ENCODE data around the gene CTRL.
A peak's percentile ranks its signal among the peaks of the same experiment; 100 is the strongest.

CTRL gene

DNA sequence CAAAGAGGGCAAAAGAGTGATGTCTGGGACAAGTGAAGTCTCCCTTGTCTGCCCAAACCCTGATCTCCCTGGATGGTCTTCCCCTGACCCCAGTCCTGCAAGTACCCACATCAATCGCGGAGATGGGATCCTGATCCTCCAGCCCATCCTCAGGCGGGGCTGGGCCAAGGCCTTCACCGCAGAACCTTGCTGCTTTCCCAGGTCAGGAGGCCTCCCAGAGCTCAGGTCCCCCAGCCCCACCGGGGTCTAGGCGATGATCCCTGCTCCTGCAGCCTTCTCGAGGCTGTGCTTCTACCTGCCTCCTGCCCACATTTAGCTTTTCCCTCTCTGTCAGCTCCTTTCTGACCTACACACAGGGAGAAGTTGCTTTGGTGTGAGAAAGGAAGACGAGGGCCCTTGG is 30.5 kb upstream of the CTRL start:
- DNase-seq: no peak

DNA sequence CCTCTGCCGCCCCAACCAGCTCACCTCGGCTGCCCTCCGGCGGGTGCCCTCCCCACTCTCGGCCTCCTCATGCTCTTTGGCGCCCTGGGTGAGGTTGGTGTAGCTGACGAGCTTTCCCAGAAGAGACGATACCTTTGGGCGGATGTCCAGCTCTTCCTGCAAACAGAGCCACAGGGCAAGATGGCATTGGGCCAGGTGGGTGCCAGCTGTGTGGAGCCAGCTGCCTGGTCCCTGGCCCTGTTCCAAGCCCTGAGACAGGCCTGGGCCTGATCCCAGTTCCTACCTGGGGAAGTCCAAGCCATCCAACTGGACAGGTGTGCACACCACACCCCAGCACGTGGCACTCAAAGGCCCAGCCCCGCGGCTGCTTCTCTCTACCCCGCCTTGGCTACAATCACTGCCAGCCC is 29.9 kb upstream of the CTRL start:
- DNase-seq: no peak

DNA sequence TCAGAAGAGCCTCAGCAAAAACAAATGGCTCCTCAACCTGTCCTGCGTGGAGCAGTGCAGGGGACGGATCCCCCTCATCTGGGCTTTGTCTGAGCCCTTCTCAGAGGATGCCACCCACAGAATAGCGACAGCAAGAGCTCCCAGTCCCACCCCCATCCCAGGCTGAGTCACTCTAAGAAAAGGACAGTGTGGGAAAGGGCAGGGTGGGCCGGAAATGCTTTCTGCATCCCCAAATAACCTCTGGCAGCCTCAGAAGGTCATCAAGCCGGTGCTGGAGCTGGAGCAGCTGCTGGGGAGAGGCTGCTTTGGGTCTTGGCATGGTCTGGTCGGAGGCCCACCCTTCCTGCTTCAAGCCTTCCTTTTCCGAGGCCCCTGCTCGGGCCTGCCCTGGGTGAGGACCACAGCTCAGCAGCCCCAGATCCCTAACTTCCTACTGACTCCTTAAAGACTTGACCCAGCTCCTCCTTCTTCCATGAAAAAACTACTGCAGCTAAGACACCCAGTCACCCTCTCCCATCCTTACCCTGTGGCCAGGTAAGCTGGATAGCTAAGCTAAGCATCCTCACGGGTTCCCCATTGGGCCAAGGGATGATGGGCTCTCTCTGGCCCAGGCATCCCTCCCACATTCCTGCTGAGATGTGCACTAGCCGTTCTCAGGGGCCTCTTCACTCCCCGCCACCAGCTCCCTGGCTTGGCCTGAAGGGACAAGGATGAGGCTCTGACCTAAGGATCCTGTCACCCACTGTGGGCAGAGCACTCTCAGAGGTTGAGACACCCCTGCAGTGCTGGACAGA is 28.1 kb upstream of the CTRL start:
- no peak for DNase-seq

DNA sequence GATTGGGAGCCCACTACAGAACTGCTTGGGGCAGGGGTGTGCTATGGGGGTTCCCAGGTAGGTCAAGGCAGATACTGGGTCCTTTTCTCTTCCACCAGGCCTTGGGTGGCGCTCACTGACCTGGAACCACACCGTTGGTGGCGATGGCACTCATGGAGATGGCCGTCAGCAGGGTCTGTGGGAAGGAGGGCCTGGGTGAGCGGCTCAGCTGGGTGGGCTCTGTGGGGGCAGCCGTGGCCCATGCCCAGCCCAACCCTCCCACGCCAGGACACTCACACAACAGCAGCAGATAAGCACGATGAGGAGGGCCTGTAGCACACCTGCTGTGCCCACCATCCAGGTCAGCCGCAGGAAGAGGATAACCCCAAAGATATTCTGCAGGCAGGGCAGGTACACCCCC is 26.0 kb upstream of the CTRL start:
- DNase-seq: no peak

DNA sequence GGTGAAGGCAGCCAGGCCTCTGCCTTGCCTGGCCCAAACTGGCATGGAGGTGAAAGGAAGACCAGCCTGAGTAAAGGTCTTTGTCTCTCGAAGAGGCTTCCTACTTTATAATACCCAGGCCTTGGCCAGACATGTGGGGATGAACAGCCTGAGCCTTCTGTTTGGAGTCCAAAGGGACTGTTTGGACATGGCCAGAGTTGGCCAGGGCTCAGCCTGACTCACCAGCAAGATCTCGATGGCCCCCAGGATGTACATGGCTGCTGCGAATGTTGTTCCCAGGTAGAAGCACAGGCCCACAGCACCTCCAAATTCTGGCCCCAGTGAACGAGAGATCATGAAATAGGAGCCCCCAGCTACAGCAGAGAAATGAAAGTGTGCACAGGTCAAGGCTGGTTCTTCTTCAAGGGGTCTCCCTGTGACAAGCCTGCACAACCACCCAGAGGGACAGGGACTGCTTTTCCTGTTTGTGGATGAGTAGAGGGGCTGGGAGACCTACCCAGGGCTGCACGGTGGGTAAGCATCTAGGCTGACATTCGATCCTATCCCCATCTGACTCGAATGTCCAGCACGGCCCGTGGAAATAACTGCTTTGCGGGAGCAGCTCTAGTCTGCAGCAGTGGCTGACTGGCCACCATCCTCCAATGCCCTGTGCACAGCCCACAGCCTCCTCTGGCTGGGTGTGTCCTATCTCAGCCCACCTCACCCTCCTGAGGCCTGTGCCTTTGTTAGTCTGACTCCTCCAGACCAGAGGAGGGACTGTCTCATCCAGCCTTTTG is 22.9 kb upstream of the CTRL start:
- DNase-seq: no peak

DNA sequence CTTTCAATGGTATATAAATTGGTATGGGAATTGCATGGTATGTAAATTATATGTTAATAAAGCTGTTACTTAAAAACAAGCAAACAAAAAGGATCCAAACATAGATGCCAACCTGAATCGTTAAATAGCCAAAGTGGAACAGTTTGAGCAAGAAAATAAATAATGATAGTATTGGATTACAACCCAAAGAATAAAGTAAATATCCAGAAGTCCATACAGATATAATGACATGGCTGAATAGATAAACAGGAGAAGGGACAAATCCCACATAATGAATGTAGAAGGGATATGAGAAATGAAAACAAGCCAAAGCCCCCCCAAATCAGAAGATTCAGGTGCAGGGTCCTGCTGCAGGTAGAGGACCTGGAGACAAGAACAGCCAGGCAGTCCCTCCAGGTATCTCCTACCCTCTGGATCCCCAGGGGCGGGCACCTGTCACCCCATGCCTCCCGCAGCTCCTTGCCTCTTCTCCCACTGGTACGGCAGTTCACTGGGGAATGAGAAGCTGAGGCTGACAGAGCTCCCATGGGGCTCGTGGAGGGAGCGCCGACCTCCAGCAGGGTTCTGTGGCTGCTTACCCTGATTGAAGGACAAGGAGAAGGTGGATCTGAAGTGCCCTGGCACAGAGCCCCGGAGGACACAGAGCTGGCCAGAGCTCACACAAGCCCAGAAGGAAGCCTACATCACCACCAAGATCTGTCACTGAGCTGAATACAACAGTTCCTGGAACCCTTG is 22.1 kb upstream of the CTRL start:
- DNase-seq: no peak

DNA sequence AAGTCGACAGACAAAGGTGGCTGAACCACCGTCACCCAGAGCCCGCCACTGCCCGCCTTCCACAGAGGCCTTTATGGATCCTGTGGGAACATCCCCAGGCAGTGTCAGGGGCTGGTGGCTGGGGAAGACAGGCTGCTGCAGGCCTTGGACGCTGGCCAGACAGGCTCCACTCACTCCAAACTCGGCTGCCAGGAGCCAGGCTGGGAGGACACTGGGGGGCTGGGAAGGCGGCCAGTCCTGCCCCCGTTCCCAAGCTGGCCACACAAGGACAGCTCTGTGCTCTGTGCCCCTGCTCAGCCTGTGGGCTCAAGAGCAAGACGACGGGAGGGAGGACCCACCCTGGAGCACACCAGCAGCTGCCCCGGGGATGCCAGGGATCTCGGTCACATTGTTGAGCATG is 19.8 kb upstream of the CTRL start:
- DNase-seq: no peak

DNA sequence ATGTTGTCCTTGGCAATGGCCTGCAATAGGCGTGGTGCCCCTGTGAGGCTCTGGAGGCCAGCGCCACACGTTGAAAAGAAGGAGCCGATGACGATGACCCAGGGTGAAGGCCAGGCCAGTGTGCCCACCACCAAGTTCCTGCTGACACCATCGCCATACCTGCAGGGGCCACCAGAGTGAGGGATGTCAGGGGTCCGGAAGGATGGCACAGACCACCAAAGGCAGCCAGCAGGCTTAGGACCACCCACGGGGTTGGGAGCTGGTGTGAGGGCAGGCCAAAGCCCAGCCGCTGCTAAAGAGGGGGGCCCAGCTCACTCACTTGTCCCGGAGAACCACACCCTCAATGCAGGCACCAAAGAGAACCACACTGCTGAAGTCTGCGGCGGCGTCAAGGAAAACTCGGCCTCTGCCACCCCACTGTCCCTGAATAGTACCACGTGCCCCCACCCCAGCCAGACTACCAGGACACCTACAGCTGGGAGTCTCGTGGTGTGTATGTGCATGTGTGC is 18.7 kb upstream of the CTRL start:
- no peak for DNase-seq

DNA sequence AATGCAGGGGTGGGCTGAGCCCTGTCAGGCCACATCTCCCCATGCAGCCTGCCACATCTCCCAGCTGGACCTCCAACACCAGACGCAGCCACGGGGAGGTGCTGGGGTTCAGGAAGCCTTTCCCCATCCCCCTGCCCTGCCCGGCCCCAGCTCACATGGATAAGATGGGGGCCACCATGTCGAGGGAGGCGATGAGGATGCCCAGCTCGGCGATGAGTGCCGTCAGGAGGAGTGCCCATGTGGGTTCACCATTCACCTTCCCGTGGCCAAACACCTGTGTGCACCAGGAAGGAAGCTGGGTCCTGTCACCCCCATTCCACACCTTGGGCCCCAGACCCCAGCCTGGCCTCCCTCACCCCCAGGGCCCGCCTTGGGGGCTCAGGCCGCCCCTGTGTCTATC is 18.0 kb upstream of the CTRL start:
- no peak for DNase-seq

DNA sequence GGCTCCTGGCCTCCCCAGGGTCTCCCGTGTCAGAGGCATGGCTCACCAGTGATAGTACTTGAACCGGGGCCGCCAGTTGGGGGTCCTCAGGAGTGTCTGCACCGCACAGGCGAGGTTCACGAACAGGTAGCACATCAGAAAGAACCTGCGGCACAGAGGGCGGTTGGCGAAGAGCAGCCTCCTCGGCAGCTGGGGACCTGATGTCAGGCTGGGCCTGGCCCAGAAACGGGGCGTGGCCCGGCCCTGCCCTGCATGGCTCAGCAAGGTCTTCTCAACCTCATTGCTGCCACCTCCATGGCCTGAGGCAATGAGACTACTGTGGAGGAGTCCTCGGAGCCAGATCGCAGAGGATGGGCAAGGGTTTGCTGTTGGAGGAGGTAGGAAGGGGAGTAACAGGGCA is 16.4 kb upstream of the CTRL start:
- no peak for DNase-seq

DNA sequence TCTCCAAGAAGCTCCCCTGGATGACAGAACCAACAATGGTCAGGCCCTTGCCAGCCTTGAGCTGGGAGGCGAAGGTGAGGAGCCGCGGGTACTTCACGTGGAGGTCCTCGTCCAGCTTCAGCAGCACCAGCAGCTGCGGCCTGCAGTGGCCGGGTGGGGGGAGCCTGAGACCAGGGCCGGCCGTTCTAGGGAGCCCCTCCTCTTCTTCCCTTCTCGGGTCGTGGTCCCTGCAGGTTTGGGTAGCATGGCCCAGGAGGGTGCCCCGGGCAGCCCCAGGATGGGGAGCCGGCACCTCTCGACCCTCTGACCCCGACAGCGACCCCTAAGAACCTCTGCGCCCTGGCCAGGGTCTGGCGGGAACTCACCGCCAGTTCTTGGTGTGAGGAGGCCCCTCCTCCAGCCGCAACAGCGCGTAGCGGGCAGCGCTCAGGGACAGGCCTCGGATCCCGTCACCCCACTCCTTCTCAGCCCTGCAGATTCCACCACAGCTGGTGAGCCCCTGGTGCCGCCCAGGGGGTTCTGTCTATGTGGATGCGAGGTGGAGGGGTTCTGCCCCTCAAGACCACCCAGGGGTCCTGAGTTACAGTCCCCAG is 15.4 kb upstream of the CTRL start:
- DNase-seq: no peak

DNA sequence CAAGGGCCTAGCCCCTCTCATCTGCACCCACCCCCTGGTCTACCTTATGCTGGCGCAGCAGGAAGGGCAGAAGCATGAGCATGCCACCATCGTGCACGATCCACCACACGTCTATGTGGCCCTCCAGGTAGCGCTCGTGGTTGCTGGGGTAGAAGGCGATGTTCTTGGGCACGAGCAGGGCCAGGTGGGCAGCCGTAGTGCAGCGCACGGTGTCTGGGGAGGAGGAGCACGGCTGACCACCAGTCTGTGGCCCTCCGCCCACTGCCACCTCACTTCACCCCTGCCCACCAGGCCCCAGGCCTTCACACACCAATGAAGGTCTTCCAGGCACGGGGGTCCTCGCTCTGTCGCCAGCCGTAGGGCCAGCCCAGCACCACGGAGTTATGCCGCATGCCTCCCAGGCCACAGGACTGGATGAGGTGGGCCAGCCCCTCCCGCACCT is 14.5 kb upstream of the CTRL start:
- DNase-seq: no peak

DNA sequence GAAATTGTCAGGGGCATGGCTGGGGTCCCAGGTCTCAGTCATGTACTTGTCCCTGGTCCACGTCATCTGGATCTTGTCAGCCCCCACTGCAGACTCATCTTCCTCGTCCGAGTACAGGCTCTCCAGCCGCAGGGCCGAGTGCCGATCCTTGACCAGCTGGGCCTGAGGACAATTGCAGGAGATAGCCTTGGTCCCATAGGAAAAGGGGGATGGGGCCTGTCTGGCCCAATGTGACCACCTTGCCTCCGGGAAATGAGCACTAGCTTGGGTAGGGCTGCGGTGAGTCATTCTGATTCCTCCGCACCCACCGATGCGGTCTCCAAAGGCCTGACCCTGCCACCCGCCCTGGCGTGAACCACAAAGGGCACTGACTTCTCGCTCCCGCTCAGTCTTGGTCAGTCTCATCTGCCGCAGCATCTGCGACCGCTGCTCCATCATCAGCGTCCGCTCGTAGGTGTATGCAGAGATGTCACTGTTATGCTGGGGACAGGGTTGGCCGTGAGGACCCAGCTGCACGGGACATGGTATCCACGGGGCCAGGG is 13.8 kb upstream of the CTRL start:
- DNase-seq: no peak

DNA sequence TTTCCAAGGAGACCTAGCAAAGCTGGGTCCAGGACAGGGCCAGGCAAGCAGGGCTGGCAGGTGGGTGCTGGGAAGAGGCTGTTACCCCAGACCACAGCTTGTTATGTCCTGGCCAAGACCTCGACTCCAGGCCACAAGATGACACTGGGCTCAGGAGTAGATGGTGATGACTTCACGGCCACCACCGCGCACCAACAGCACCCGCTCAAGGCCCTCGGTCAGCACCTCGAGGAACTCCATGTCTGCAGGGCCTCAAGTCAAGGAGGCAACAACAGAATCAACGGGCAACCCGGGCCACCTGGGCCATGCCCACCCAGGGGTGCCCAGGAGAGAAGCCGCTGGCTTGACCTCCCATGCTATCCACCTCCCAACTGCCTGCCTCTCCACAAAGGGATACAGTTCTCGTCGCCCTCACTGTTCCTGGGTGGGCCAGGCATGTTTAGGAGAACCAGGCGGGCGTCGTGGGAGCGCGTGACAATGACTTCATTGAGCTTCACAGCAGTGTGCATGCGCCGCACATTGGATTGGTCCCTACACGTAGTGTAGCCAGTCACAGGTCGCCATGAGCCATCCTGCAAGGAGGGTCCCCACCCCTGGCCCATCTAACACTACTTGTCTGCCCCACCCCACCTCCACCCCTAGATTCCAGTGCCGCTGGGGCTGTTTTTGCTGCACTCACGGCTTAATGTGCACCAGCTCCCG is 13.2 kb upstream of the CTRL start:
- no peak for DNase-seq

DNA sequence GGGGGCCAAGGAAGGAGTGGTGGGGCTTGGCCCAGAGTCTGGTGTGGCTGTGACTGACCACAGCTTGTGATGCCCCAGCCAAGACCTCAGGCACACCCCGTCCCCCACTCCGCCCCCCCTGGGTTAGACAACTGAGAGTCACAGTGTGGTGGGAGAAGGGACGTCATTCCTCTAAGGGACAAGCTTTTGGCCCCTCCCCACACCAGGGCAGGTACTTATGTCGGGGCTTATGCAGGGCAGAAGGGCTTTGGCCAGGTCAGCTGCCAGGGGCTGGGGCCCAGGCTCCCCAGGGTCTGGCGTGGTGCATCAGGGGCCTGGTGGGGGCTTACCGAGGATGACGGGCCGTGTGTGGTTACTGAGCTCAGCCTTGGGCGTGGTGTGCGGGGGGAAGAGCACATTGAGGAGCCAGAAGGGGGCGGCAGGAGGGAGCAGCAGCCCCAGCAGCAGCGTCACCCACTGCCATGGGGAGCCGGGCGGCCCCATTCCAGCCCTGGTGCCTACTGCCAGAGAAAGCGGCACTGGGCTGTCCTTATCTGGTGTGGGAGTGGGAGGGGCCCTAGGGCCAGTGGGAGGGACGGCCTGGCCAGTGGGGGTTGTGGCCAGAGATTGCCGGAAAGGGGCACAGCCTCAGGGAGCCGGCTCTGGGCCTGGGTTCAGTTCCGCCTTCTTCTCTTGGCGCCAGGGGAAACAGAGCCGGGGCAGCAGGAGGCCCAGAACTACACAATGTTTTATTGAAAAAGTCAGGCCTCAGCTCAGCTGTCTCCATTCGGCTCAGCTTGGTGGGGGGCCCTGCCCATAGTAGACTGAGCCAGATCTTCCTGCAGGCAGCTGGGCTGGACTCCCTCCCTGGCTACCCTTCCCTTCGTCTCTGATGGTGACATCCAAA is 12.2 kb upstream of the CTRL start, which contains the start of gene LCAT:
LCAT (minus strand) TSS at position 502 of the 886 bp plus-strand sequence; CDS start at position 483, 19 bp downstream.
- no peak for DNase-seq

DNA sequence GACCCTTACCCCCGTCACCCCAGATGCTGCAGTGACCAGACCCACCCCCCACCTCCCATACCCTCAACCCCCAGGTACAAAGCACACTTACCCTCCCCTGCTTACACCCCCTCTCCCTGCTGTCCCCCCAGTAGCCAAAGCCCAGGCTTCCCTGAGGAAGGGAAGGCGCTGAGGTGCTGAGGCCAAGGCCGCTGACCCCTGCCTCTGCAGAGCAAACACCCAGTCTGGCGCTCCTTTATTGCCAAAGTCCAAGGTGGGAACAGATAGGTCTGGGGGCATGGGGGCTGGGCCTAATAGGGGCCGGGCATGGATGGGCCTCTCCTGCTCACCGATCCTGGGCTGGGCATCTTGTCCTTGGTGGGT is 11.6 kb upstream of the CTRL start:
- DNase-seq: no peak

DNA sequence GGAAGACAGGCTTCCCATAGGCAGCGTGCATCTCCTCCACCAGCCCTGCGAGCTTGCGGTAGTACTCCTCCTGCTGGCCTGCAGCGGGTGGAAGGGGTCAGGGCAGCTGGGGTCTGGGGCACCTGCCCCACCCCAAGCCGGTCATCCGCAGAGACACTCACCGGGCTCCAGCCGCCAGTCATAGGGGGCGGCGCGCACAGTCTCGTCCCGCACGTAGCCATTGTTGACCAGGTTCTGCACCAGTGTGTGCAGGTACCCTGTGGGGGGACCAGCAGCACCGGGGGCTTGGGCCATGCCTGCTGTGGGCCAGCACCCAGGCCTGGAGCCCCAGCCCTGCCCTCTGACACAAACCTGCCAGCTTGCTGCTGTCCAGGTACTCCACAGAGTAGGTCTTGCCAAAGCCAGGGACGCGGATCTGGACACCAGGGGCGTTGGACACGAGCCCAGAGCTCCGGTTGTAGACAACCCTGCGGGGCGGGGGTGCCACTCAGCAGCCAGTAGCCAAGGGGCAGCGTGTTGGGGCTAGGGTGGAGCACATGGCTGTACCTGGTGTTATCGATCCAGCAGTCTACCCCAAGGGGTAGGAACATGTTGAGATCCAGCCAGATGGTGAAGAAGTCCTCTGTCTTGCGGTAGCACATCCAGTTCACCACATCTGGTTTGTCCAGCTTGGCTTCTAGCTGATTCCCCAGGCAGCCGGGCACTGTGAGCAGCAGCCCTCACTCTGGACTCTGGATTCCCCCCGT is 11.0 kb upstream of the CTRL start:
- no peak for DNase-seq

DNA sequence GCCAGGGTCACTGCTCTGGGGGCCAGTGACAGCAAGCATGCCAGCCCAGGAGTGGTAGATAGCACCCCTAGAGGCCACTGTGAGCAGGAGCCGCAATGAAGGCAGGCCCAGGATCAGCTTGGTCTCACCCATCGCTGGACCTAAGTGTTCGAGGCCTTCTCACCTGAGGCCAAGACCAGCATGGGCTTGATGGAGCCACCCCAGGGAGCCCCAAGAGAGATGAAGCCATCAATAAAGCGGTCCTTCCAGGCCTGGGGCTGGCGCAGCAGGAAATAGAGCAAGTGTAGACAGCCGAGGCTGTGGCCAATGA is 10.5 kb upstream of the CTRL start:
- peak; percentile 10 to 31 for DNase-seq

DNA sequence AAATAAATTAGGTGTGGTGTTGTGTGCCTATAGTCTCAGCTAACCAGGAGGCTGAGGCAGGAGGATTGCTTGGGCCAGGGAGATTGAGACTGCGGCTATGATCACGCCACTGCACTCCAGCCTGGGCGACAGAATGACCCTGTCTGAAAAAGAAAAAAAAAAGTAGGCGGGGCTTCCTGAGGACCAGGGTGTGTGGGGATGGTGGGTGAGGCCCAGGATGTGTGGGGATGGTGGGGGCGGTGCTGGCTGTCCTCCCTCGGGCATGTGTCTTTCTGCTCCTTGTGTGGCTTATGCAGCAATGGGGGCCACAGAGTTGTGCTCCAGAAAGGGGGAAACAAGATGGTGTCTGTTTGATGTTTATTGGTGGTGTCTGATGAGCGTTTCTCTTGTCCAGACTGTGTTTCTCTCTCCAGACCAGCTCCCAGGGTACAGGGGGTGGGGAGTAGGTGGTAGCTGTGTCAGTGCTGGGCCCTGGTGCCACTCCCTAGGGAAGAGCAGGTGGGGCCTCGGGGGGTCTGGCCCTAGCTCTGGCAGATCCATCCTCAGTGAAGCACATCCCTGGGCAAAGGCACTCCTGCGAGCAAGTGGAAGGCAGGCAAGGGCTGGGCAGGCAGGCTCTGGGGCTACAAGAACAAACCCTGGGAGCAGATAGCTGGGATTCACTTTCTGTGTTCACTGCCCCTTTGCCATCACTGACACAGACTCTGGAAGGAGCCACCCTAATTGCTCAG is 10.0 kb upstream of the CTRL start:
- no peak for DNase-seq

Data from stimulated activated CD4-positive, alpha-beta T cell treated with anti-CD3 and anti-CD28 coated beads, Interleukin-4, amount 100 ng/mL, for 4 hours (primary cell).